GM12892 (cell line): ENCODE results near the gene RNASE4.

Source experiments
- POLR2A ChIP-seq: IDR thresholded peaks from 2 replicates; pipeline ENCODE4 v1.6.1; 2011; ENCODE audit warnings: low read depth, low read length, control low read depth
- POLR2AphosphoS5 ChIP-seq: IDR thresholded peaks from 2 replicates; pipeline ENCODE4 v1.6.1; 2011; ENCODE audit warnings: low read depth, low read length, control low read depth
- TAF1 ChIP-seq: IDR thresholded peaks from 2 replicates; pipeline ENCODE4 v1.6.1; 2011; ENCODE audit warnings: low read depth, mild to moderate bottlenecking, control low read depth, low read length, borderline replicate concordance

- TF ChIP-seq POLR2A, result no peak
- TF ChIP-seq POLR2AphosphoS5, result no peak
- no peak for TF ChIP-seq TAF1
Observed at GRCh38 chr14:20726531-20726930, 42.2 kb downstream of the RNASE4 start.
